ENCODE data around the gene SUPT5H. TPM values are rescaled to one million over a fixed set of nuclear protein-coding genes. Genes with fewer than 3 reads are reported as not detected.
"Not testable (repeated sequence)": the region's sequence is repeated elsewhere in the genome, so short reads cannot be mapped to it uniquely, and the experiment has no call there.

SUPT5H gene
- total RNA-seq, 3 donors from 2014 or later, result 74.3 to 115 (median 103) TPM

- TF ChIP-seq CTCF (IDR thresholded peaks at IDR 0.05) (no peak), POLR2A (IDR thresholded peaks at IDR 0.05) (no peak), POLR2AphosphoS5 (IDR thresholded peaks at IDR 0.05) (no peak)
- Histone ChIP-seq H3K4me1 (no peaks in the 10 kb centered on the region), H3K4me3 (no peak overlapping the region), H3K27ac (no peak overlapping the region), H3K36me3 (peaks cover 23% of the 10 kb centered on the region), H3K27me3 (no peaks in the 10 kb centered on the region), H3K9me3 (no peaks in the 10 kb centered on the region)
- intact Hi-C loops (cut with DNase I; ENCODE audit: low total_unique reads), result no loop called here
- no peak for DNase-seq (ENCODE audit: low spot score in 2 of 2)
Measured at GRCh38 chr19:39472746-39473442, 27.5 kb downstream of the SUPT5H start.

GRCh38 chr19:39473443-39473960, 28.1 kb downstream of the SUPT5H start:
- Histone ChIP-seq H3K9me3 (no peaks in the 10 kb centered on the region), H3K4me1 (no peaks in the 10 kb centered on the region), H3K36me3 (peaks cover 17% of the 10 kb centered on the region), H3K4me3 (no peak overlapping the region), H3K27me3 (no peaks in the 10 kb centered on the region), H3K27ac (no peak overlapping the region)
- intact Hi-C loops (cut with DNase I; ENCODE audit: low total_unique reads), result no loop called here
- TF ChIP-seq POLR2AphosphoS5 (IDR thresholded peaks at IDR 0.05), result no peak
- TF ChIP-seq POLR2A (IDR thresholded peaks at IDR 0.05), result no peak
- no peak for TF ChIP-seq CTCF (IDR thresholded peaks at IDR 0.05)
- no peak for DNase-seq (ENCODE audit: low spot score in 2 of 2)

- no peak overlapping the region for H3K27ac ChIP-seq
- no peaks in the 10 kb centered on the region for H3K4me1 ChIP-seq
- peaks cover 12% of the 10 kb centered on the region for H3K36me3 ChIP-seq
- DNase-seq (ENCODE audit: low spot score in 2 of 2), result no peak
- TF ChIP-seq CTCF (IDR thresholded peaks at IDR 0.05) (peak in 2 of 3 donors; percentile 55 to 63), POLR2A (IDR thresholded peaks at IDR 0.05) (no peak), POLR2AphosphoS5 (IDR thresholded peaks at IDR 0.05) (no peak)
- no peaks in the 10 kb centered on the region for H3K9me3 ChIP-seq
- H3K27me3 ChIP-seq, result no peaks in the 10 kb centered on the region
- no peak overlapping the region for H3K4me3 ChIP-seq
- intact Hi-C loops (cut with DNase I; ENCODE audit: low total_unique reads), result no loop called here
Measured at GRCh38 chr19:39474139-39474620, 28.8 kb downstream of the SUPT5H start.

- no peak overlapping the region for H3K4me3 ChIP-seq
- H3K27ac ChIP-seq, result no peak overlapping the region
- H3K9me3 ChIP-seq, result no peaks in the 10 kb centered on the region
- no peak for DNase-seq (ENCODE audit: low spot score in 2 of 2)
- H3K36me3 ChIP-seq, result peaks cover 4% of the 10 kb centered on the region
- TF ChIP-seq CTCF (IDR thresholded peaks at IDR 0.05) (no peak), POLR2A (IDR thresholded peaks at IDR 0.05) (no peak), POLR2AphosphoS5 (IDR thresholded peaks at IDR 0.05) (no peak)
- no peaks in the 10 kb centered on the region for H3K27me3 ChIP-seq
- intact Hi-C loops (cut with DNase I; ENCODE audit: low total_unique reads), result loop anchor here (1.0 kb wide), 1 partner anchor 39 kb away; no protein-coding TSS in a partner anchor
- no peaks in the 10 kb centered on the region for H3K4me1 ChIP-seq
Measured at GRCh38 chr19:39475748-39476147, 30.4 kb downstream of the SUPT5H start.

- H3K27ac ChIP-seq; H3K27me3 ChIP-seq; H3K4me3 ChIP-seq; H3K36me3 ChIP-seq; H3K9me3 ChIP-seq; H3K4me1 ChIP-seq; DNase-seq (ENCODE audit: low spot score in 2 of 2); intact Hi-C loops (cut with DNase I; ENCODE audit: low total_unique reads): not testable (repeated sequence)
Measured at GRCh38 chr19:39479319-39479801, 34.0 kb downstream of the SUPT5H start.

Data from breast epithelium (tissue), 4 donors.